ENCODE results near the gene CLDN3.

The CLDN3 gene

DNA sequence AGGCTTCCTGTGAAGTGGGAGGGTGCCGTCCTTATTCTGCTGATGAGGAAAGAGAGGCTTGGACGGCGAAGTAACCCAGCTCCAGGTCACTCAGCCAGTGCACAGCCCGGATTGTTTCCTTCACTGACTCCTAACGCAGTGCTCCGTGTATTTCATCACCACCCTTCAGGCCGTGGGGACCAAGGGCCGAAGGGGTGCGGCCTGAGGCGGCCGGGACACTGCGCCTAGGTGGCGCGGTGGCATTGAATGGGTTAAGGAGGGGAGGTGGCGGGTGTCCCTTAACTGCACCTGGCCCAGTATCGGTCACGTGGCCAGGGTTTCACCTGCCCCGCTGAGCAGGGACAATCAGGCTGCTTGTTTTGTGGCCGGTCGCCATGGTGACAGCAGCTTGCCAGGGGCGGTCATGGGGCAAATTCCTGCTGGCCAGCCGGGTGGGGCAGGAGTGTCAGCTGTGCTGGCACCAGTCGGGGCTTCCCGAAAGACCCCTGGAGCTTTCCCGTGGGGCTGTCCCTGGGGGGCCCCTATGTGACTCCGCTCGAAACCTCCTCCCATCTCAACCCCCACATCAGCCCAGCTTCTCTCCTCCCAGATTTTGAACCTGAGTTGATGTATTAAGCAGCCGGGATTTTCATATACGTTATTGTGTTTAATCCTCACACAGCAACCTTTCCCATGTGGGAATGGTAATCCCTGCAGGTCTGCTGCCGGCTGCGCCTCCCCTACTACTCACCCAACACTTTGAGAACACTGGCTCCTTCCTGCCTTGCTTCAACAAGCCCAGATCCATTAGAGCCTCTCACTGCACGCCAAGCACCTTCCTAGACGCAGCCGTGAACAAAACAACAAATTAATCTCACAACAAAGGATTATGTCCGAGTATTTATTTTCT is 27.1 kb downstream of the CLDN3 start:
- H3K27ac ChIP-seq, result no peak overlapping the region
- H3K27me3 ChIP-seq (replicated peaks), result no peaks in the 10 kb centered on the region
- H3K36me3 ChIP-seq (replicated peaks), result no peaks in the 10 kb centered on the region
- H3K4me3 ChIP-seq (ENCODE audit: low read depth, low read length), result no peak overlapping the region
- DNase-seq, result no peak
- TF ChIP-seq, protein P1, sequence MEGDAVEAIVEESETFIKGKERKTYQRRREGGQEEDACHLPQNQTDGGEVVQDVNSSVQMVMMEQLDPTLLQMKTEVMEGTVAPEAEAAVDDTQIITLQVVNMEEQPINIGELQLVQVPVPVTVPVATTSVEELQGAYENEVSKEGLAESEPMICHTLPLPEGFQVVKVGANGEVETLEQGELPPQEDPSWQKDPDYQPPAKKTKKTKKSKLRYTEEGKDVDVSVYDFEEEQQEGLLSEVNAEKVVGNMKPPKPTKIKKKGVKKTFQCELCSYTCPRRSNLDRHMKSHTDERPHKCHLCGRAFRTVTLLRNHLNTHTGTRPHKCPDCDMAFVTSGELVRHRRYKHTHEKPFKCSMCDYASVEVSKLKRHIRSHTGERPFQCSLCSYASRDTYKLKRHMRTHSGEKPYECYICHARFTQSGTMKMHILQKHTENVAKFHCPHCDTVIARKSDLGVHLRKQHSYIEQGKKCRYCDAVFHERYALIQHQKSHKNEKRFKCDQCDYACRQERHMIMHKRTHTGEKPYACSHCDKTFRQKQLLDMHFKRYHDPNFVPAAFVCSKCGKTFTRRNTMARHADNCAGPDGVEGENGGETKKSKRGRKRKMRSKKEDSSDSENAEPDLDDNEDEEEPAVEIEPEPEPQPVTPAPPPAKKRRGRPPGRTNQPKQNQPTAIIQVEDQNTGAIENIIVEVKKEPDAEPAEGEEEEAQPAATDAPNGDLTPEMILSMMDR (IDR thresholded peaks at IDR 0.05; ENCODE audit: low read depth, low read length, missing control alignments), result no peak
- in situ Hi-C loops (cut with HindIII; ENCODE audit: low pct_ligation_motif_present, low sequenced_read_pairs), result no loop called here

DNA sequence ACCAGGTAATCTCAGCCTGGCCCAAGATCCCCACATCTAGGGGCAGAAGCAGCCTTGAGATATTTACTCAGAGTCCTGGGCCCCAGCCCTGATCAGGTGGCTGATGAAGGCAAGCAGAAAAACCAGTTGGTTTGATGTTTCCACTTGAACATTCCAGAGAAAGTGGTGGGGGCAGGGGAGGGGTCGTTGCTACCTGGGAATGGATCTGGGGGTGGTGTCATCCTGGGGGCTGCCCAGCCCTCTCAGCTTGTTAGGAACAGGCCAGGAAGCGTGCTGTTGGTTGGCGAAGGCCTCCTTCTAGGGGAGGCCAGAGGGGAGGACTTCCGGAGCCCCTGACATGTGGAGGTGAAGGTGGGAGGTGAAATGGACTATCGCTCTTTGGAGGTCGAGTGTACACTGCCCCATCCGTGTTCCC is 27.7 kb downstream of the CLDN3 start:
- DNase-seq, result no peak
- in situ Hi-C loops (cut with HindIII; ENCODE audit: low pct_ligation_motif_present, low sequenced_read_pairs), result no loop called here
- Histone ChIP-seq H3K27ac (no peak overlapping the region), H3K36me3 (replicated peaks) (no peaks in the 10 kb centered on the region), H3K4me3 (ENCODE audit: low read depth, low read length) (no peak overlapping the region), H3K27me3 (replicated peaks) (no peaks in the 10 kb centered on the region)
- TF ChIP-seq, protein P1 (IDR thresholded peaks at IDR 0.05; ENCODE audit: low read depth, low read length, missing control alignments), result no peak

DNA sequence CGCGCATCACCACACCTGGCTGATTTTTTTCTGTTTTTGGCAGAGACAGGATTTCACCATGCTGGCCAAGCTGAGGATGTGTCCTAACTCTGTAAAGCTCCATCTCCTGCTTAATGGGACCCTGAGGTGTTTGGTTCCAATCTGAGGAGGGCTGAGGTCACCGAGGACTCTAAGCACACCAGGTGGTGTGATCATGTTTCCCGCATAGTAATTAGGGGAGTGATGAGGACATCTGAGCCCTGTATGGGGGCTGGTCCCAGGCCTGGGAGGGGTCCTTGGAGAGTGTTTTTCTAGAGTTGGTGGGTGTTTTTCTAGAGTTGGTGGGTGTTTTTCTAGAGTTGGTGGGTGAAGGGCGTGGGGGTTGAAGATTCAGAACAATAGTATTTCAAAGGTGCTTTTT is 28.5 kb downstream of the CLDN3 start:
- TF ChIP-seq, protein P1 (IDR thresholded peaks at IDR 0.05; ENCODE audit: low read depth, low read length, missing control alignments), result no peak
- Histone ChIP-seq H3K27me3 (replicated peaks) (no peaks in the 10 kb centered on the region), H3K36me3 (replicated peaks) (no peaks in the 10 kb centered on the region), H3K4me3 (ENCODE audit: low read depth, low read length) (no peak overlapping the region), H3K27ac (no peak overlapping the region)
- DNase-seq, result no peak
- in situ Hi-C loops (cut with HindIII; ENCODE audit: low pct_ligation_motif_present, low sequenced_read_pairs), result no loop called here

DNA sequence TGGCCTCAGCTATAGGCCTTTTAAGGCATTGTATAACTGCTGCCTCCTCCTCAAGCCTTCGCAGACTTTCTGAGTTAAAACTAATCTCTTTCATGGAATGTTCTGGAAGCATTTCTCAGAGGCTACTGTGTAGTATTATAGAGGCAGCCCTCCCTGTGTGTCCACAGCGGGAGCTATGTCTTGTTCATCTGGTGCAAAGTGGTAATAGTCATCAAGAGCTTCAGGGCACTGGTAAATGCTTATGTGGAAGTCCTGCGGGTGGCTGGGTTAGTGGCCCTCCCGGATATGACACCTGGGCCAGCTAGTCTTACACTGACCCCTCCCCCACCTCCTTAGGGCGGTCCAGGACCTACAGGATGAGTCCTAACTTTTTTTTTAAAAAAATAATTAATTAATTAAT is 29.3 kb downstream of the CLDN3 start:
- Histone ChIP-seq H3K36me3 (replicated peaks) (no peaks in the 10 kb centered on the region), H3K27ac (no peak overlapping the region), H3K4me3 (ENCODE audit: low read depth, low read length) (no peak overlapping the region), H3K27me3 (replicated peaks) (no peaks in the 10 kb centered on the region)
- DNase-seq, result no peak
- TF ChIP-seq, protein P1 (IDR thresholded peaks at IDR 0.05; ENCODE audit: low read depth, low read length, missing control alignments), result no peak
- in situ Hi-C loops (cut with HindIII; ENCODE audit: low pct_ligation_motif_present, low sequenced_read_pairs), result no loop called here

DNA sequence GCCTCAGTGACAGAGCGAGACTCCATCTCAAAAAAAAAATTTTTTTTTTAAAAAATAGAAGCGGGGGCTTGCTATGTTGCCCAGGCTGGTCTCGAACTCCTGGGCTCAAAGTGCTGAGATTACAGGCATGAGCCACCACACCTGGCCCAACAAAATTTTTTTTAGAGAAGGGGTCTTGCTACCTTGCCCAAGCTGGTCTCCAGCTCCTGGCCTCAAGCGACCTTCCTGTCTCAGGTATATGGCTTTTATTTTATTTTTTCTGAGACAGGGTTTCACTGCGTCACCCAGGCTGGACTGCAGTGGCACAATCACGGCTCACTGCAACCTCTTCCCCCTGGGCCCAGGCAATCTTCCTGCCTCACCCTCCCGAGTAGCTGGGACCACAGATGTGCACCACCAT is 29.9 kb downstream of the CLDN3 start:
- TF ChIP-seq, protein P1 (IDR thresholded peaks at IDR 0.05; ENCODE audit: low read depth, low read length, missing control alignments), result no peak
- H3K36me3 ChIP-seq (replicated peaks), result no peaks in the 10 kb centered on the region
- no peak overlapping the region for H3K27ac ChIP-seq
- DNase-seq, result no peak
- no peak overlapping the region for H3K4me3 ChIP-seq (ENCODE audit: low read depth, low read length)
- H3K27me3 ChIP-seq (replicated peaks), result no peaks in the 10 kb centered on the region
- in situ Hi-C loops (cut with HindIII; ENCODE audit: low pct_ligation_motif_present, low sequenced_read_pairs), result no loop called here

DNA sequence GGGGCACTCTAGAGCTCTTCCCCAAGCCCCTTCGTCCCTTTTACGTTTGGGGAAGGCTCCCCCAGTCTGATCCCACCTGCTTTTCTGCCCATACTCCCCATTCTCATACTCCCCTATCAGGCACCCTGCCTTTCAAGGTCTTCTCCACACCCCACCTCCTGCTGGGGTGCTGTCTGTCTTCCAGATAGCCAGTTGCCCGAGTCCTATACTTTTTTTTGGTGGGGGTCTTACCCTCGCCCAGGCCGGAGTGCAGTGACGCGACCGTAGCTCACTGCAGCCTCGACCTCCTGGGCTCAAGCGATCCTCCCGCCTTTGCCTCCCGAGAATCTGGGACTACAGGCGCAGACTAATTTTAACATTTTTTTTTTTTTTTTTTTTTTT is 30.7 kb downstream of the CLDN3 start:
- DNase-seq, result no peak
- TF ChIP-seq, protein P1 (IDR thresholded peaks at IDR 0.05; ENCODE audit: low read depth, low read length, missing control alignments), result no peak
- Histone ChIP-seq H3K4me3 (ENCODE audit: low read depth, low read length) (peak overlapping the region; percentile 83), H3K27ac (no peak overlapping the region), H3K27me3 (replicated peaks) (no peaks in the 10 kb centered on the region), H3K36me3 (replicated peaks) (no peaks in the 10 kb centered on the region)
- in situ Hi-C loops (cut with HindIII; ENCODE audit: low pct_ligation_motif_present, low sequenced_read_pairs), result no loop called here

Measured in brain microvascular endothelial cell (primary cell).